HCT116 (cell line): ENCODE measurements around the gene CHEK2. TPM values are rescaled to one million over a fixed set of nuclear protein-coding genes. Genes with fewer than 3 reads are reported as not detected.
A peak's percentile ranks its signal among the peaks of the same experiment; 100 is the strongest.
"Not testable (repeated sequence)": the region's sequence is repeated elsewhere in the genome, so short reads cannot be mapped to it uniquely, and the experiment has no call there.

Experiments used
- ATAC-seq: fragments of 200-7000 bp; cut with Tn5 transposase; 2 replicates; pipeline ENCODE4 v1.9.1; 2020; ENCODE audit warnings: mild to moderate bottlenecking, moderate library complexity
- BruUV-seq: library from RNA; stranded (reverse); fragments of 400-500 nt; replicated peaks from 2 replicates; lab custom pipeline; 2021; lab: Mats Ljungman, UMichigan
- CTCF ChIA-PET: fragments of 300-600 bp; sonication (Branson Sonifier 250); formaldehyde crosslinking; loops from one replicate; lab custom pipeline; 2021; ENCODE audit warnings: antibody characterized with exemption; lab: Charles Lee
- POLR2A ChIA-PET: fragments of 300-600, 350-600 bp; sonication (Branson Sonifier 250); formaldehyde crosslinking; loops from one replicate; lab custom pipeline; 2021; ENCODE audit warnings: antibody characterized with exemption; lab: Charles Lee
- RAD21 ChIA-PET, 2 experiments: fragments of 300-600 bp; sonication (Branson Sonifier 250); formaldehyde crosslinking; loops; one replicate each; lab custom pipeline; 2023; ENCODE audit warnings: low total read pairs in 2 of 2; ENCODE audit not compliant: uncharacterized antibody in 2 of 2, unreplicated experiment in 2 of 2, low non-redundant PET in 1 of 2; lab: Charles Lee
- DNase-seq: peaks from one replicate; pipeline ENCODE4 v3.0.0-alpha.2; 2010; ENCODE audit warnings: low read depth, low spot score
- H2AFZ ChIP-seq: fragments of 200-600 bp; shearing (Covaris generic), sonication (generic); 2 replicates; pipeline ENCODE4 v1.6.1; 2017; ENCODE audit warnings: low read depth, mixed run types, mixed read lengths, antibody characterized with exemption, low read length; ENCODE audit not compliant: poor library complexity, severe bottlenecking
- H3K27ac ChIP-seq: 2 replicates; pipeline ENCODE4 v1.5.1; 2012; ENCODE audit warnings: low read depth, low read length
- H3K27me3 ChIP-seq: fragments of 200-600 bp; sonication (generic); 2 replicates; pipeline ENCODE4 v1.6.1; 2016; ENCODE audit warnings: mixed run types, low read length, mixed read lengths; ENCODE audit not compliant: insufficient read depth
- H3K36me3 ChIP-seq, 2 experiments: fragments of 200-500 bp in 1 of 2; fragments of 200-600 bp in 1 of 2; sonication (Bioruptor generic) in 1 of 2; sonication (generic) in 1 of 2; 2 replicates each; pipeline versions ENCODE4 v1.5.1 to v1.6.1; 2014 to 2016; ENCODE audit warnings: low read length in 2 of 2, inconsistent platforms in 1 of 2, mixed read lengths in 1 of 2, mixed run types in 1 of 2; ENCODE audit not compliant: insufficient read depth in 2 of 2, control insufficient read depth in 1 of 2
- H3K4me1 ChIP-seq, 2 experiments: fragments of 200-600 bp in 1 of 2; sonication (generic) in 1 of 2; 2 replicates each; pipeline versions ENCODE4 v1.5.1 to v1.6.1; 2012 to 2017; ENCODE audit warnings: low read length in 2 of 2, inconsistent platforms in 1 of 2, mild to moderate bottlenecking in 1 of 2, mixed read lengths in 1 of 2, mixed run types in 1 of 2, moderate library complexity in 1 of 2; ENCODE audit not compliant: insufficient read depth in 2 of 2, control insufficient read depth in 1 of 2
- H3K4me2 ChIP-seq: fragments of 200-600 bp; sonication (generic); 2 replicates; pipeline ENCODE4 v1.6.1; 2017; ENCODE audit warnings: mixed run types, low read length, mixed read lengths
- H3K4me3 ChIP-seq, 2 experiments: fragments of 200-600 bp in 1 of 2; sonication (generic) in 1 of 2; replicated peaks in 1 of 2; 2 replicates each; pipeline ENCODE4 v1.5.1; 2011 to 2016; ENCODE audit warnings: low read length in 2 of 2, control low read depth in 1 of 2, low read depth in 1 of 2, mild to moderate bottlenecking in 1 of 2, mixed read lengths in 1 of 2, mixed run types in 1 of 2
- H3K79me2 ChIP-seq: fragments of 200-600 bp; sonication (generic); 2 replicates; pipeline ENCODE4 v1.6.1; 2017; ENCODE audit warnings: mild to moderate bottlenecking, mixed run types, low read length, moderate library complexity, mixed read lengths; ENCODE audit not compliant: insufficient read depth
- H3K9ac ChIP-seq: fragments of 200-600 bp; sonication (generic); 2 replicates; pipeline ENCODE4 v1.6.1; 2016; ENCODE audit warnings: low read length, mixed read lengths
- H3K9me2 ChIP-seq: fragments of 200-600 bp; sonication (generic), shearing (Covaris generic); 2 replicates; pipeline ENCODE4 v1.6.1; 2017; ENCODE audit warnings: mixed run types, mild to moderate bottlenecking, moderate library complexity; ENCODE audit not compliant: insufficient read depth
- H3K9me3 ChIP-seq, 2 experiments: fragments of 200-500 bp in 1 of 2; fragments of 200-600 bp in 1 of 2; sonication (Bioruptor generic) in 1 of 2; sonication (generic) in 1 of 2; 2 replicates each; pipeline ENCODE4 v1.6.1; 2014 to 2017; ENCODE audit warnings: low read length in 2 of 2, mixed read lengths in 2 of 2, inconsistent platforms in 1 of 2, low read depth in 1 of 2, mild to moderate bottlenecking in 1 of 2, mixed run types in 1 of 2, moderate library complexity in 1 of 2; ENCODE audit not compliant: control insufficient read depth in 1 of 2, insufficient read depth in 1 of 2
- H4K20me1 ChIP-seq: fragments of 200-600 bp; sonication (generic), shearing (Covaris generic); 2 replicates; pipeline ENCODE4 v1.6.1; 2017; ENCODE audit warnings: mixed run types, mild to moderate bottlenecking, moderate library complexity; ENCODE audit not compliant: insufficient read depth
- CBX3 ChIP-seq: IDR thresholded peaks from 2 replicates; pipeline ENCODE4 v1.6.1; 2012; ENCODE audit warnings: low read depth
- EGR1 ChIP-seq: IDR thresholded peaks from 2 replicates; pipeline ENCODE4 v1.6.1; 2012; ENCODE audit warnings: low read depth
- EZH2 ChIP-seq: fragments of 200-600 bp; sonication (generic); IDR thresholded peaks from 2 replicates; pipeline ENCODE4 v1.6.1; 2017; ENCODE audit warnings: antibody characterized with exemption, mixed run types
- FOSL1 ChIP-seq: IDR thresholded peaks from 2 replicates; pipeline ENCODE4 v1.6.1; 2012; ENCODE audit warnings: low read depth
- POLR2A ChIP-seq: IDR thresholded peaks from 2 replicates; pipeline ENCODE4 v1.7.0; 2011; ENCODE audit warnings: borderline replicate concordance; ENCODE audit not compliant: insufficient read depth, insufficient read length; ENCODE audit errors: extremely low read depth
- POLR2AphosphoS5 ChIP-seq: IDR thresholded peaks from 2 replicates; pipeline ENCODE4 v1.6.1; 2011; ENCODE audit warnings: mild to moderate bottlenecking, low read depth, low read length, moderate library complexity
- RAD21 ChIP-seq: IDR thresholded peaks from 2 replicates; pipeline ENCODE4 v1.6.1; 2012; ENCODE audit warnings: low read depth, mild to moderate bottlenecking
- SIN3A ChIP-seq: IDR thresholded peaks from 2 replicates; pipeline ENCODE4 v1.6.1; 2012; ENCODE audit warnings: low read depth
- SP1 ChIP-seq: IDR thresholded peaks from 2 replicates; pipeline ENCODE4 v1.6.1; 2012; ENCODE audit warnings: low read depth
- SRF ChIP-seq: IDR thresholded peaks from 2 replicates; pipeline ENCODE4 v1.6.1; 2012; ENCODE audit warnings: low read depth
- TCF7L2 ChIP-seq: IDR thresholded peaks from 2 replicates; pipeline ENCODE4 v1.7.0; 2011; ENCODE audit warnings: borderline replicate concordance, inconsistent platforms; ENCODE audit not compliant: insufficient read depth, insufficient read length; ENCODE audit errors: extremely low read depth
- YY1 ChIP-seq: IDR thresholded peaks from 2 replicates; pipeline ENCODE4 v1.6.1; 2011; ENCODE audit warnings: low read length, low read depth, moderate library complexity, mild to moderate bottlenecking; ENCODE audit not compliant: insufficient replicate concordance; ENCODE audit errors: extremely low read depth
- ZFX ChIP-seq: fragments of 450-650 bp; IDR thresholded peaks from 2 replicates; pipeline ENCODE4 v1.6.1; 2017
- ZNF274 ChIP-seq: fragments of 200-500 bp; sonication (Bioruptor generic); IDR thresholded peaks from 2 replicates; pipeline ENCODE4 v1.6.1; 2014; ENCODE audit warnings: mild to moderate bottlenecking, low read depth, low read length, inconsistent platforms
- intact Hi-C: fragments of 100-400 bp; cut with micrococcal nuclease; formaldehyde crosslinking; loops from 2 replicates; pipeline ENCODE4 v1.10.0; 2022
- total RNA-seq: library from RNA; stranded (reverse); gene quantifications from one replicate; pipeline ENCODE4 v1.2.1, GENCODE V29; 2021; ENCODE audit not compliant: unreplicated experiment
- TF ChIP-seq, protein P1 (sequence below): IDR thresholded peaks from 2 replicates; pipeline ENCODE4 v1.6.1; 2012
- TF ChIP-seq, protein P2 (sequence below): IDR thresholded peaks from 2 replicates; pipeline ENCODE4 v1.6.1; 2012; ENCODE audit warnings: low read depth

CHEK2 gene
- total RNA-seq, 1 experiment from 2014 or later: 47.1 TPM

DNA sequence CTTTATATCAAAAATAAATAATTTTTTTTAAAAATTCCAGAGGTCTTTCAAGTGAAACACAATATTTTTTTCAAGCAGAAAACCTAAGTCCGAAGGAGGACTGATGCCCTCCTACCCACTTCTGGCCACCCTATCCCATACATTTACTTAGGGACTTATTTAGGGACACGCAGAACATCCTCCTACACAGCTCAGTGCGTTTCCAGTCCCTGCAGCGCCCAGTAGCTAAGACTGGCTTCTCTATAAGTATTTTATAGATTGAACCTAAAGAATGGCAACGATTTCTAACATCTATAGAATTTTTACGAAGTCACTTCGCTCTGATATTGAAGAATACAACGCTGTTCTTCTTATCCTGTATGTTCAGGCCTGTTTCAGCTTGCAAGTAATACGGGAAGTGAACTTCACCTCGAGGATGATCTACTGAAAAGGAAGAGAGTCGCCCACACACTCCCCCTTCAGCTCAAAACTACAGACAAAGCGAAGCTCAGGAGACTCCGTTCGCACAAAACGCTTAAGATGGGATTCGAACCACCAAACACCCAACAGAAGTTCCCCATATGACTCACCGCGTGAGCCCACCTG is 328 bp downstream of the CHEK2 start:
- Histone ChIP-seq H3K9ac (peak overlapping the region; percentile 82), H3K27ac (peak overlapping the region; percentile 95), H3K9me2 (no peaks in the 10 kb centered on the region), H3K9me3 (no peaks in the 10 kb centered on the region), H2AFZ (no peak overlapping the region), H3K36me3 (peaks cover 9 to 16% of the 10 kb centered on the region in 2 experiments; a peak in 3 of 4 replicates), H3K4me3 (peak overlapping the region; percentile 78 to 94), H3K27me3 (no peaks in the 10 kb centered on the region), H4K20me1 (no peaks in the 10 kb centered on the region), H3K79me2 (peaks cover 65% of the 10 kb centered on the region), H3K4me1 (peaks cover 6 to 32% of the 10 kb centered on the region in 2 experiments; a peak in 3 of 4 replicates), H3K4me2 (peak overlapping the region; percentile 83)
- ATAC-seq: no peak
- ChIA-PET CTCF (no interaction called here), RAD21 (no interaction called here), POLR2A (interaction anchor here (1.0 kb wide), 1 partner anchor 10 kb away, joined by 3 read pairs; no protein-coding TSS in a partner anchor)
- TF ChIP-seq POLR2A: peak; percentile 88
- no peak for TF ChIP-seq POLR2AphosphoS5
- no peak for TF ChIP-seq EGR1
- no peak for TF ChIP-seq SIN3A
- no peak for TF ChIP-seq RAD21
- no peak for TF ChIP-seq ZFX
- TF ChIP-seq FOSL1: peak; percentile 44; the same call in 1 of the 2 replicates
- TF ChIP-seq TCF7L2: no peak
- TF ChIP-seq, protein P1, sequence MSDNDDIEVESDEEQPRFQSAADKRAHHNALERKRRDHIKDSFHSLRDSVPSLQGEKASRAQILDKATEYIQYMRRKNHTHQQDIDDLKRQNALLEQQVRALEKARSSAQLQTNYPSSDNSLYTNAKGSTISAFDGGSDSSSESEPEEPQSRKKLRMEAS: peak; percentile 59; the same call in 1 of the 2 replicates
- TF ChIP-seq CBX3: no peak
- no peak for TF ChIP-seq EZH2
- no peak for TF ChIP-seq YY1
- no peak for TF ChIP-seq ZNF274
- TF ChIP-seq, protein P2, sequence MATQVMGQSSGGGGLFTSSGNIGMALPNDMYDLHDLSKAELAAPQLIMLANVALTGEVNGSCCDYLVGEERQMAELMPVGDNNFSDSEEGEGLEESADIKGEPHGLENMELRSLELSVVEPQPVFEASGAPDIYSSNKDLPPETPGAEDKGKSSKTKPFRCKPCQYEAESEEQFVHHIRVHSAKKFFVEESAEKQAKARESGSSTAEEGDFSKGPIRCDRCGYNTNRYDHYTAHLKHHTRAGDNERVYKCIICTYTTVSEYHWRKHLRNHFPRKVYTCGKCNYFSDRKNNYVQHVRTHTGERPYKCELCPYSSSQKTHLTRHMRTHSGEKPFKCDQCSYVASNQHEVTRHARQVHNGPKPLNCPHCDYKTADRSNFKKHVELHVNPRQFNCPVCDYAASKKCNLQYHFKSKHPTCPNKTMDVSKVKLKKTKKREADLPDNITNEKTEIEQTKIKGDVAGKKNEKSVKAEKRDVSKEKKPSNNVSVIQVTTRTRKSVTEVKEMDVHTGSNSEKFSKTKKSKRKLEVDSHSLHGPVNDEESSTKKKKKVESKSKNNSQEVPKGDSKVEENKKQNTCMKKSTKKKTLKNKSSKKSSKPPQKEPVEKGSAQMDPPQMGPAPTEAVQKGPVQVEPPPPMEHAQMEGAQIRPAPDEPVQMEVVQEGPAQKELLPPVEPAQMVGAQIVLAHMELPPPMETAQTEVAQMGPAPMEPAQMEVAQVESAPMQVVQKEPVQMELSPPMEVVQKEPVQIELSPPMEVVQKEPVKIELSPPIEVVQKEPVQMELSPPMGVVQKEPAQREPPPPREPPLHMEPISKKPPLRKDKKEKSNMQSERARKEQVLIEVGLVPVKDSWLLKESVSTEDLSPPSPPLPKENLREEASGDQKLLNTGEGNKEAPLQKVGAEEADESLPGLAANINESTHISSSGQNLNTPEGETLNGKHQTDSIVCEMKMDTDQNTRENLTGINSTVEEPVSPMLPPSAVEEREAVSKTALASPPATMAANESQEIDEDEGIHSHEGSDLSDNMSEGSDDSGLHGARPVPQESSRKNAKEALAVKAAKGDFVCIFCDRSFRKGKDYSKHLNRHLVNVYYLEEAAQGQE: no peak
- no peak for TF ChIP-seq SP1
- TF ChIP-seq SRF: no peak
- no peak for DNase-seq
- intact Hi-C loops: no loop called here
- BruUV-seq: TSS peak; percentile 82

- intact Hi-C loops, CTCF ChIA-PET, H2AFZ ChIP-seq, ATAC-seq, H3K27me3 ChIP-seq, H3K9ac ChIP-seq, RAD21 ChIA-PET, POLR2A ChIA-PET, H3K9me3 ChIP-seq, H3K4me3 ChIP-seq, DNase-seq, H3K9me2 ChIP-seq, BruUV-seq, H3K27ac ChIP-seq, H4K20me1 ChIP-seq: not testable (repeated sequence)
- Histone ChIP-seq H3K36me3 (peaks cover 0 to 13% of the 10 kb centered on the region in 2 experiments; a peak in 1 of 4 replicates), H3K4me1 (peaks cover 6 to 32% of the 10 kb centered on the region in 2 experiments; a peak in 3 of 4 replicates), H3K4me2 (peak overlapping the region; percentile 15; the same call in 1 of the 2 replicates), H3K79me2 (peaks cover 86% of the 10 kb centered on the region)
These were observed 2.7 kb downstream of the CHEK2 start for GRCh38 chr22:28738876-28739275.
